ENCODE measurements around the gene TAF6.

Gene TAF6

DNA sequence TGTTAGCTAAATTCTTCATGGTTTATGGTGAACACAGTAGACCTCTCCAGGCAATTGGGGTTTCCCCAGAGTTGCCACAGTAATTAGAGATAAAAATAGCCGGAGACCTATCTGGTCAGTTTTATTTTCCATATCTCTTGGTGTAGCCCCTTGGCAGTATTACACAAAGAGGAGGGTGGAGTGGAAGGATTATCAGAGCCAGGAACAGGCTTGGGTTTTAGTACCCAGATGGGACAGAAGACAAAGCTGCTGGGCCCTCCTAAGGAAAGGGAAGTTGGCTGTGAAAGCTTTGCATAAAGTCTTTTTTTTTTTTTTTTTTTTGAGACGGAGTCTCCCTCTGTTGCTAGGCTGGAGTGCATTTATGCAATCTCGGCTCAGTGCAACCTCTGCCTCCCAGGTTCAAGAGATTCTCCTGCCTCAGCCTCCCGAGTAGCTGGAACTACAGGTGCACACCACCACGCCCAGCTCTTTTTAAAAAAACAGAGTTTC, 59.9 kb downstream of the TAF6 start:
- H3K4me3 ChIP-seq (replicated peaks in 1 of 2; ENCODE audit: low read depth in 2 of 2, low read length in 2 of 2): no peak overlapping the region
- DNase-seq (ENCODE audit: low read depth in 2 of 2): no peak
- TF ChIP-seq, protein P1, sequence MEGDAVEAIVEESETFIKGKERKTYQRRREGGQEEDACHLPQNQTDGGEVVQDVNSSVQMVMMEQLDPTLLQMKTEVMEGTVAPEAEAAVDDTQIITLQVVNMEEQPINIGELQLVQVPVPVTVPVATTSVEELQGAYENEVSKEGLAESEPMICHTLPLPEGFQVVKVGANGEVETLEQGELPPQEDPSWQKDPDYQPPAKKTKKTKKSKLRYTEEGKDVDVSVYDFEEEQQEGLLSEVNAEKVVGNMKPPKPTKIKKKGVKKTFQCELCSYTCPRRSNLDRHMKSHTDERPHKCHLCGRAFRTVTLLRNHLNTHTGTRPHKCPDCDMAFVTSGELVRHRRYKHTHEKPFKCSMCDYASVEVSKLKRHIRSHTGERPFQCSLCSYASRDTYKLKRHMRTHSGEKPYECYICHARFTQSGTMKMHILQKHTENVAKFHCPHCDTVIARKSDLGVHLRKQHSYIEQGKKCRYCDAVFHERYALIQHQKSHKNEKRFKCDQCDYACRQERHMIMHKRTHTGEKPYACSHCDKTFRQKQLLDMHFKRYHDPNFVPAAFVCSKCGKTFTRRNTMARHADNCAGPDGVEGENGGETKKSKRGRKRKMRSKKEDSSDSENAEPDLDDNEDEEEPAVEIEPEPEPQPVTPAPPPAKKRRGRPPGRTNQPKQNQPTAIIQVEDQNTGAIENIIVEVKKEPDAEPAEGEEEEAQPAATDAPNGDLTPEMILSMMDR (IDR thresholded peaks at IDR 0.05; ENCODE audit: low read depth, low read length): no peak

Data from cardiac fibroblast (primary cell).